ENCODE results near the gene AARS1. TPM values are rescaled to one million over a fixed set of nuclear protein-coding genes. Genes with fewer than 3 reads are reported as not detected.

Gene AARS1
- total and polyA plus RNA-seq, 2 donors (not counting 3 experiments of a cell fraction or from before 2014, with no cell fraction given): 71.3 to 110 TPM

- Histone ChIP-seq H3K36me3 (ENCODE audit: control insufficient read depth in 2 of 2, extremely low read depth in 1 of 2, insufficient read depth in 2 of 2, low read length in 2 of 2) (peaks cover 25 to 33% of the 10 kb centered on the region in 2 experiments), H3K4me3 (replicated peaks in 1 of 3; ENCODE audit: insufficient read depth in 1 of 3, low read depth in 1 of 3, low read length in 3 of 3) (no peak overlapping the region), H3K27ac (ENCODE audit: insufficient read depth, low read depth, low read length) (no peak overlapping the region), H3K9me3 (replicated peaks; ENCODE audit: control insufficient read depth, insufficient read depth, low read length) (no peaks in the 10 kb centered on the region), H3K27me3 (ENCODE audit: control insufficient read depth in 2 of 2, insufficient read depth in 2 of 2, low read length in 2 of 2) (no peaks in the 10 kb centered on the region), H3K79me2 (ENCODE audit: control insufficient read depth, insufficient read depth, low read length) (no peaks in the 10 kb centered on the region), H3K4me2 (ENCODE audit: insufficient read depth, low read length) (no peak overlapping the region), H4K20me1 (replicated peaks; ENCODE audit: control insufficient read depth, extremely low read depth, insufficient read depth, low read length) (no peaks in the 10 kb centered on the region), H3K4me1 (ENCODE audit: control insufficient read depth, extremely low read depth, insufficient read depth, low read length) (no peaks in the 10 kb centered on the region), H2AFZ (ENCODE audit: low read depth, low read length) (no peak overlapping the region), H3K9me1 (replicated peaks; ENCODE audit: control insufficient read depth, extremely low read depth, insufficient read depth, low read length) (no peaks in the 10 kb centered on the region), H3K9ac (replicated peaks; ENCODE audit: extremely low read depth, insufficient read depth, low read length) (no peak overlapping the region)
- CTCF ChIA-PET: interaction anchor here (1.0 to 1.4 kb wide), 2 partner anchors 17 to 20 kb away, joined by 3 to 5 read pairs; partner anchors contain the start of gene EXOSC6
- POLR2A ChIA-PET: no interaction called here
- no peak for FAIRE-seq
- DNase-seq (ENCODE audit: low read depth, low spot score): no peak
- TF ChIP-seq GATA2 (IDR thresholded peaks at IDR 0.05; ENCODE audit: insufficient read depth, insufficient read length, low read depth, low read length) (no peak), EZH2 (IDR thresholded peaks at IDR 0.05; ENCODE audit: borderline replicate concordance, low read depth, low read length, severe bottlenecking) (no peak), JUN (IDR thresholded peaks at IDR 0.05; ENCODE audit: borderline replicate concordance, insufficient read depth, insufficient read length, low read depth) (no peak), POLR2AphosphoS5 (IDR thresholded peaks at IDR 0.05; ENCODE audit: insufficient read depth, low read depth, low read length) (no peak), MYC (IDR thresholded peaks at IDR 0.05; ENCODE audit: low read depth, low read length) (no peak), MAX (IDR thresholded peaks at IDR 0.05; ENCODE audit: insufficient read depth, insufficient read length) (no peak), CTCF (IDR thresholded peaks at IDR 0.05; ENCODE audit: extremely low read depth in 1 of 2, insufficient read depth in 1 of 2, low read depth in 1 of 2, low read length in 2 of 2) (no peak), POLR2A (IDR thresholded peaks at IDR 0.05; ENCODE audit: low read depth, low read length) (no peak)
- dilution Hi-C loops (cut with MboI; ENCODE audit: extremely low pct_ligation_motif_present, low sequenced_read_pairs) (no loop called here), intact Hi-C loops (cut with micrococcal nuclease) (no loop called here)
- BruUV-seq (replicated peaks): no TSS peak
Observed at GRCh38 chr16:70271696-70272095, 17.6 kb downstream of the AARS1 start.

Data from endothelial cell of umbilical vein (primary cell).